GM23248 (cell line): Measurements from ENCODE around the gene HIGD1A. TPM values are rescaled to one million over a fixed set of nuclear protein-coding genes. Genes with fewer than 3 reads are reported as not detected.

Experiments used
- DNase-seq: peaks from one replicate; pipeline ENCODE4 v3.0.0-alpha.2; 2015
- H2AFZ ChIP-seq: fragments of 200-600 bp; sonication (generic); 2 replicates; pipeline ENCODE4 v1.6.1; 2016; ENCODE audit warnings: antibody characterized with exemption
- H3F3A ChIP-seq: fragments of 200-600 bp; sonication (generic); 2 replicates; pipeline ENCODE4 v1.6.1; 2016; ENCODE audit warnings: mild to moderate bottlenecking, antibody characterized with exemption, mixed run types; ENCODE audit not compliant: insufficient read depth
- H3K27ac ChIP-seq: fragments of 200-600 bp; sonication (generic); 2 replicates; pipeline ENCODE4 v1.5.1; 2016; ENCODE audit warnings: mild to moderate bottlenecking
- H3K27me3 ChIP-seq: fragments of 200-600 bp; sonication (generic); replicated peaks from 2 replicates; pipeline ENCODE4 v1.6.1; 2016; ENCODE audit warnings: mild to moderate bottlenecking; ENCODE audit not compliant: insufficient read depth
- H3K36me3 ChIP-seq: fragments of 200-600 bp; sonication (generic); 2 replicates; pipeline ENCODE4 v1.6.1; 2016; ENCODE audit warnings: low read depth, mild to moderate bottlenecking
- H3K4me1 ChIP-seq: fragments of 200-600 bp; sonication (generic); 2 replicates; pipeline ENCODE4 v1.6.1; 2016; ENCODE audit warnings: mild to moderate bottlenecking; ENCODE audit not compliant: insufficient read depth
- H3K4me2 ChIP-seq: fragments of 200-600 bp; sonication (generic); one replicate; pipeline ENCODE4 v1.6.1; 2016; ENCODE audit warnings: mild to moderate bottlenecking; ENCODE audit not compliant: unreplicated experiment
- H3K4me3 ChIP-seq: fragments of 200-600 bp; sonication (generic); 2 replicates; pipeline ENCODE4 v1.5.1; 2016; ENCODE audit warnings: mild to moderate bottlenecking
- H3K79me2 ChIP-seq: fragments of 200-600 bp; sonication (generic); 2 replicates; pipeline ENCODE4 v1.6.1; 2016; ENCODE audit warnings: mild to moderate bottlenecking; ENCODE audit not compliant: insufficient read depth
- H3K9ac ChIP-seq: fragments of 200-600 bp; sonication (generic); 2 replicates; pipeline ENCODE4 v1.6.1; 2016; ENCODE audit warnings: mild to moderate bottlenecking
- H3K9me2 ChIP-seq: fragments of 200-600 bp; sonication (generic); 2 replicates; pipeline ENCODE4 v1.6.1; 2016; ENCODE audit warnings: mixed run types, mild to moderate bottlenecking, moderate library complexity; ENCODE audit not compliant: insufficient read depth
- H3K9me3 ChIP-seq: fragments of 200-600 bp; sonication (generic); one replicate; pipeline ENCODE4 v1.6.1; 2017; ENCODE audit warnings: low read depth
- H4K20me1 ChIP-seq: fragments of 200-600 bp; sonication (generic); 2 replicates; pipeline ENCODE4 v1.6.0; 2016; ENCODE audit not compliant: insufficient read depth
- EZH2 ChIP-seq: fragments of 200-600 bp; sonication (generic); IDR thresholded peaks from 2 replicates; pipeline ENCODE4 v1.6.1; 2018; ENCODE audit warnings: antibody characterized with exemption, mild to moderate bottlenecking; ENCODE audit not compliant: insufficient read depth, poor library complexity, severe bottlenecking
- EZH2phosphoT487 ChIP-seq: fragments of 200-600 bp; sonication (generic); IDR thresholded peaks from 2 replicates; pipeline ENCODE4 v1.6.1; 2018; ENCODE audit warnings: antibody characterized with exemption, moderate library complexity, mild to moderate bottlenecking, low read depth; ENCODE audit not compliant: insufficient read depth
- WGBS, 2 experiments: methylation state at CpG; one replicate each; pipeline ENCODE4 v1.1.6; 2015 to 2017; ENCODE audit warnings: low lambda C conversion rate in 2 of 2, low coverage in 1 of 2; ENCODE audit errors: missing lambda C conversion rate in 2 of 2; 5-methylcytosine and 5-hydroxymethylcytosine counted together
- in situ Hi-C: fragments of 300-500 bp; cut with MboI; formaldehyde crosslinking; loops from 2 replicates; pipeline ENCODE4 v1.15.0; 2020
- polyA plus RNA-seq: library from polyadenylated mRNA; unstranded; fragments of >200 nt; fragmentation: Nextera tagmentation; extraction: Ambion mirVana; gene quantifications from 2 replicates; pipeline ENCODE4 v1.2.1, GENCODE V29; 2016
- total RNA-seq: library from RNA; depleted of rRNA; stranded (reverse); fragments of >200 nt; shearing (Covaris generic); gene quantifications from 2 replicates; pipeline ENCODE4 v1.2.3, GENCODE V29; 2014

Gene HIGD1A
- total and polyA plus RNA-seq, 2 experiments from 2014 or later, result 173 to 217 TPM

DNA sequence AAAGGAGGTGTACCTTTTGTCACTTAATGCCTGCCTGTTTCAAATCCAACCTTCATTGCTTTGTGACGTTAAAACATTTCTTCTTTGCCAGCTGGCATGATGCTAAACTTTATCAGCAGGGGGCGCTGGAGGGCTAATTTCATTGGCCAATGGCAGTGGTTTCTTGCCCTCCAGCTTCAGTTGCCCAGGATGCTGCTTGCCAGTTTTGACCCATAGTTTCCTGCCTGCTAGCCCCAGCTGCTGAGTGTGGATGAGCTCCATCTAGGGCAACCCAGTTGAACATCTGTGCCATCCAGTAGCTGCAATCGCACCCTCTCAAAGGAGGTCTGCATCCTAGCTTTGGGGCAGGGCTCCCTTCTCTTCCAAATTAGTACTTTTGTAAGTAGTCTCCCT, 27.0 kb upstream of the HIGD1A start:
- peak; percentile 71 for DNase-seq
- 0 to 6% methylated on average over 3 of the region's 3 CpGs for WGBS, 2 experiments

GRCh38 chr3:42830437-42831320, 26.4 kb upstream of the HIGD1A start:
- Histone ChIP-seq H2AFZ (no peak overlapping the region), H3K9me3 (no peaks in the 10 kb centered on the region), H3K9me2 (no peaks in the 10 kb centered on the region), H3K4me1 (no peaks in the 10 kb centered on the region), H3K27ac (no peak overlapping the region), H3K4me2 (no peak overlapping the region), H3K27me3 (0 out of 2 replicates have a peak, but pooled peaks cover 7% of the 10 kb centered on the region), H4K20me1 (no peaks in the 10 kb centered on the region), H3K4me3 (no peak overlapping the region), H3K9ac (no peak overlapping the region), H3K36me3 (no peaks in the 10 kb centered on the region), H3K79me2 (no peaks in the 10 kb centered on the region), H3F3A (no peaks in the 10 kb centered on the region; the same call in 1 of the 2 replicates)
- peak; percentile 56 for DNase-seq
- in situ Hi-C loops, result no loop called here
- TF ChIP-seq EZH2phosphoT487 (no peak), EZH2 (no peak)
- WGBS, 2 experiments, result 36 to 38% methylated on average over 7 of the region's 7 CpGs

More for the DNA sequence above, 27.0 kb upstream of the HIGD1A start:
- Histone ChIP-seq H3K27ac (no peak overlapping the region), H3K79me2 (no peaks in the 10 kb centered on the region), H3K4me2 (no peak overlapping the region), H2AFZ (no peak overlapping the region), H3F3A (no peaks in the 10 kb centered on the region; the same call in 1 of the 2 replicates), H3K9ac (no peak overlapping the region), H3K9me3 (no peaks in the 10 kb centered on the region), H4K20me1 (no peaks in the 10 kb centered on the region), H3K4me1 (no peaks in the 10 kb centered on the region), H3K9me2 (no peaks in the 10 kb centered on the region), H3K36me3 (no peaks in the 10 kb centered on the region), H3K4me3 (no peak overlapping the region), H3K27me3 (0 out of 2 replicates have a peak, but pooled peaks cover 6% of the 10 kb centered on the region)
- no peak for TF ChIP-seq EZH2phosphoT487
- TF ChIP-seq EZH2, result no peak
- in situ Hi-C loops, result no loop called here

DNA sequence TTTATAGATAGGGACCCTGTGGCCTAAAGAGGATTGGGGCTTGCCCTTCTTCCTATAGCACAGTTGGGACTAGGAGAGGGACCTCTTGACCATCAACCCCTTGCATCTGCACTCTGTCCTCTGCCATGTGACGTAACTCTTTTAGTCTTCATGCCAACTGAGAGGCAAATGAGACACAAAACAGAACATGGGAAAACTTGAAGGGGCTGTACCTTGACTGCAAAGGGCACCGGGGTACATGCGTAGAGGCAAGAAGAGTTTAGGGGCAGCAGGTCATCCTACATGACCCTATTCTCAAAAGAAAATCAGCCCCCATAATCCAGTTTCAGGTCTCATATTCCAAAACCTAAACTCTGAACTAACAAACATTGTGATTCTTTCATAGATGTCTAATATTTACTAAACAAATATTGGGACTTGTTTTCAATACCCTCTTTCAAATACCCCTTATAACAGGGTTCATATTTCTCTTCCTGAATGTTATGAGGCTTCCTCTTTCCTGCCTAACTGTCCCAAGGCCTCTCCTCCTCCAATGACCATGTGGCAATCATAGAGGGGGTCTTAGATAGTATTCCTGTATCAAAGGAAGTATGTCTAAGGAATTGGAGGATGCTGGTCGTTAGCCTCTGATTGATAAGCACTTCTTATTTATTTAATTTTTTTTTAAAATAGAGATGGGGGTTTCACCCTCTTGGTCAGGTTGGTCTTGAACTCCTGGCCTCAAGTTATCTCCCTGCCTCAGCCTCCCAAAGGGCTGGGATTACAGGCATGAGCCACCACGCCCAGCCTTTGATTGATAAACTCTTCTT, 25.5 kb upstream of the HIGD1A start:
- Histone ChIP-seq H3K9me2 (no peaks in the 10 kb centered on the region), H3K27ac (no peak overlapping the region), H3K27me3 (0 out of 2 replicates have a peak, but pooled peaks cover 7% of the 10 kb centered on the region), H2AFZ (no peak overlapping the region), H3K79me2 (no peaks in the 10 kb centered on the region), H3F3A (no peaks in the 10 kb centered on the region; the same call in 1 of the 2 replicates), H3K4me2 (no peak overlapping the region), H3K9ac (no peak overlapping the region), H4K20me1 (no peaks in the 10 kb centered on the region), H3K9me3 (no peaks in the 10 kb centered on the region), H3K36me3 (no peaks in the 10 kb centered on the region), H3K4me1 (no peaks in the 10 kb centered on the region), H3K4me3 (no peak overlapping the region)
- in situ Hi-C loops, result no loop called here
- TF ChIP-seq EZH2 (no peak), EZH2phosphoT487 (no peak)
- WGBS, 2 experiments, result 59 to 64% methylated on average over 5 of the region's 5 CpGs
- DNase-seq, result no peak

DNA sequence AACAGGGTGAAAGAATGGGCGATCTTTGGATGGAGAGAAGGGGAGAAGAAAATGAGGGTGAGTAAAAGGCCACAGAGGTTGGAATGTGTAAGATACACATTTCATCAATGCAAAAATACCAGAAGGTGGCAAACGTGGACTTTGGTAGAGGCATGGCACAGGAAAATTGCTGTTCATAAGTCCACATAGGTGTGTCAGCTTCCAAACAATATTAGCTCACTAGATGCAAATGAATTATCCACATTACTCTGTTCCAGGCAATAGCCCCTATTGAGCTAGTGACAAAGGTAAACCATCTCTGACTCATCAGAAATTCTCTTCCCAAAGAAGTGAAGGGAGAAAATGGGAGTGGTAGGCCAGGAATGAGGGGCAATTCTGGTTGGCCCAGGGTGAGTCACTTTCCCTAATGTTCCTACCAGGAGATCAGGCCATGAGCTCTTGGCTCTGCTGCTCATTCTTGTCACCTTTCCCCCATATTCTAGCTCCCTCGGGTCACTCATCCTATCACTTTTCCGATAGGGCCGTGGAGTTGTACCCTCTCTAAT, 24.9 kb upstream of the HIGD1A start:
- Histone ChIP-seq H3K36me3 (no peaks in the 10 kb centered on the region), H4K20me1 (no peaks in the 10 kb centered on the region), H3K4me1 (no peaks in the 10 kb centered on the region), H3K79me2 (no peaks in the 10 kb centered on the region), H3K4me3 (no peak overlapping the region), H3K9me2 (no peaks in the 10 kb centered on the region), H3K27ac (no peak overlapping the region), H2AFZ (no peak overlapping the region), H3K4me2 (no peak overlapping the region), H3F3A (no peaks in the 10 kb centered on the region; the same call in 1 of the 2 replicates), H3K9me3 (no peaks in the 10 kb centered on the region), H3K27me3 (0 out of 2 replicates have a peak, but pooled peaks cover 7% of the 10 kb centered on the region), H3K9ac (no peak overlapping the region)
- DNase-seq, result no peak
- TF ChIP-seq EZH2 (no peak), EZH2phosphoT487 (no peak)
- in situ Hi-C loops, result no loop called here
- WGBS, 2 experiments, result 66 to 79% methylated on average over 5 of the region's 5 CpGs
